BJ (cell line): Measurements from ENCODE around the gene CTNS. TPM values are rescaled to one million over a fixed set of nuclear protein-coding genes. Genes with fewer than 3 reads are reported as not detected.
"Not testable (repeated sequence)": the region's sequence is repeated elsewhere in the genome, so short reads cannot be mapped to it uniquely, and the experiment has no call there.

Source experiments
- CTCF ChIA-PET: fragments of 350-600 bp; formaldehyde crosslinking; extraction: SDS; loops from one replicate; lab custom pipeline; 2021; ENCODE audit warnings: antibody characterized with exemption, inconsistent platforms; lab: Yijun Ruan, JAX
- POLR2A ChIA-PET: fragments of 300-600 bp; sonication (Branson Sonifier 250); formaldehyde crosslinking; extraction: SDS; loops from one replicate; lab custom pipeline; 2021; ENCODE audit warnings: antibody characterized with exemption; lab: Charles Lee
- DNase-seq: peaks from one replicate; pipeline ENCODE4 v3.0.0-alpha.2; 2011; ENCODE audit warnings: low read depth
- H3K27me3 ChIP-seq: 2 replicates; pipeline ENCODE4 v1.6.0; 2011; ENCODE audit warnings: low read length; ENCODE audit not compliant: control insufficient read depth, insufficient read depth
- H3K36me3 ChIP-seq: 2 replicates; pipeline ENCODE4 v1.5.1; 2011; ENCODE audit warnings: low read length; ENCODE audit not compliant: control insufficient read depth, insufficient read depth
- H3K4me3 ChIP-seq: 2 replicates; pipeline ENCODE4 v1.5.1; 2011; ENCODE audit warnings: low read depth, mild to moderate bottlenecking, control low read depth, low read length
- CTCF ChIP-seq: IDR thresholded peaks from 2 replicates; pipeline ENCODE4 v1.5.1; 2011; ENCODE audit warnings: low read depth, mild to moderate bottlenecking, control low read depth, inconsistent platforms, low read length, moderate library complexity; ENCODE audit not compliant: insufficient read depth
- polyA plus RNA-seq: library from polyadenylated mRNA; depleted of rRNA; stranded (reverse); fragments of >200 nt; gene quantifications from 2 replicates; pipeline ENCODE4 v1.2.3, GENCODE V29; 2011

CTNS gene
- polyA plus RNA-seq, 1 experiment = 5.0 TPM

- no peak for TF ChIP-seq CTCF
- ChIA-PET POLR2A (no interaction called here), CTCF (interaction anchor here (0.7 to 4.2 kb wide), 6 partner anchors 11 to 201 kb away, joined by 3 to 26 read pairs (median 3); no protein-coding TSS in a partner anchor)
- peaks cover 2% of the 10 kb centered on the region; the same call in 1 of the 2 replicates for H3K27me3 ChIP-seq
- DNase-seq = no peak
- peak within 1 kb of the TSS; percentile 58 for H3K4me3 ChIP-seq
- H3K36me3 ChIP-seq = no peaks in the 10 kb centered on the region
These were observed 59.3 kb downstream of the CTNS start, which contains the start of gene P2RX5 for GRCh38 chr17:3695723-3696411. Gene P2RX5, minus strand, starts transcription at chr17:3696155. Its CDS starts 150 bp downstream, at chr17:3696005.

GRCh38 chr17:3697103-3697476 lies 60.5 kb downstream of the CTNS start:
- Histone ChIP-seq H3K36me3 (no peaks in the 10 kb centered on the region), H3K27me3 (peaks cover 2% of the 10 kb centered on the region; the same call in 1 of the 2 replicates), H3K4me3 (no peak overlapping the region)
- TF ChIP-seq CTCF = no peak
- ChIA-PET POLR2A (no interaction called here), CTCF (interaction anchor here (4.2 kb wide), 1 partner anchor 14 kb away, joined by 26 read pairs; no protein-coding TSS in a partner anchor)
- DNase-seq = no peak

GRCh38 chr17:3698139-3698538 lies 61.6 kb downstream of the CTNS start:
- no peak overlapping the region for H3K4me3 ChIP-seq
- TF ChIP-seq CTCF = no peak
- CTCF ChIA-PET = no interaction called here
- peaks cover 2% of the 10 kb centered on the region; the same call in 1 of the 2 replicates for H3K27me3 ChIP-seq
- H3K36me3 ChIP-seq = no peaks in the 10 kb centered on the region
- POLR2A ChIA-PET = no interaction called here
- no peak for DNase-seq

GRCh38 chr17:3699951-3700350 lies 63.4 kb downstream of the CTNS start:
- ChIA-PET CTCF (no interaction called here), POLR2A (interaction anchor here (0.6 kb wide), 1 partner anchor 21 kb away, joined by 4 read pairs; no protein-coding TSS in a partner anchor)
- TF ChIP-seq CTCF = no peak
- H3K36me3 ChIP-seq = no peaks in the 10 kb centered on the region
- H3K4me3 ChIP-seq = no peak overlapping the region
- peaks cover 2% of the 10 kb centered on the region; the same call in 1 of the 2 replicates for H3K27me3 ChIP-seq
- DNase-seq = no peak

GRCh38 chr17:3702041-3702539 lies 65.5 kb downstream of the CTNS start:
- DNase-seq, H3K4me3 ChIP-seq, H3K36me3 ChIP-seq, H3K27me3 ChIP-seq: not testable (repeated sequence)
- POLR2A ChIA-PET = interaction anchor here (0.6 kb wide), 1 partner anchor 8 kb away, joined by 7 read pairs; no protein-coding TSS in a partner anchor
- CTCF ChIA-PET = interaction anchor here (1.1 to 1.7 kb wide), 2 partner anchors 125 to 876 kb away, joined by 3 read pairs; no protein-coding TSS in a partner anchor
